Calu3 (cell line): Measurements from ENCODE around the gene RAPGEF5. TPM values are rescaled to one million over a fixed set of nuclear protein-coding genes. Genes with fewer than 3 reads are reported as not detected.

ENCODE experiments used
- BruUV-seq: library from RNA; stranded (reverse); fragments of 400-500 nt; replicated peaks from 2 replicates; lab custom pipeline; 2021; lab: Mats Ljungman, UMichigan
- CTCF ChIA-PET: fragments of 300-600 bp; sonication (Branson Sonifier 250); formaldehyde crosslinking; loops from one replicate; lab custom pipeline; 2022; ENCODE audit warnings: antibody characterized with exemption; lab: Charles Lee
- DNase-seq: peaks from one replicate; pipeline ENCODE4 v3.0.0; 2022
- H3K27ac Mint-ChIP-seq: one replicate; pipeline ENCODE4 v1.8.0; 2022; ENCODE audit warnings: mixed read lengths; ENCODE audit not compliant: unreplicated experiment
- H3K27me3 Mint-ChIP-seq: one replicate; pipeline ENCODE4 v1.8.0; 2022; ENCODE audit warnings: mixed read lengths; ENCODE audit not compliant: unreplicated experiment
- H3K36me3 Mint-ChIP-seq: one replicate; pipeline ENCODE4 v1.8.0; 2022; ENCODE audit warnings: mild to moderate bottlenecking, moderate library complexity, mixed read lengths; ENCODE audit not compliant: insufficient read depth, unreplicated experiment
- H3K4me1 Mint-ChIP-seq: one replicate; pipeline ENCODE4 v1.8.0; 2022; ENCODE audit warnings: mild to moderate bottlenecking, low read depth, mixed read lengths; ENCODE audit not compliant: unreplicated experiment
- H3K4me3 Mint-ChIP-seq: one replicate; pipeline ENCODE4 v1.8.0; 2022; ENCODE audit warnings: mild to moderate bottlenecking, low read depth, moderate library complexity, mixed read lengths; ENCODE audit not compliant: unreplicated experiment
- H3K9me3 Mint-ChIP-seq: one replicate; pipeline ENCODE4 v1.8.0; 2022; ENCODE audit warnings: low read depth, mixed read lengths; ENCODE audit not compliant: unreplicated experiment
- CTCF ChIP-seq: fragments of 200-600 bp; IDR thresholded peaks from one replicate; pipeline ENCODE4 v1.8.0; 2022; ENCODE audit warnings: antibody characterized with exemption; ENCODE audit not compliant: unreplicated experiment
- intact Hi-C: fragments of 100-400 bp; cut with micrococcal nuclease; formaldehyde crosslinking; loops from one replicate; pipeline ENCODE4 v1.10.0; 2022; ENCODE audit not compliant: unreplicated experiment
- total RNA-seq: library from RNA; stranded (reverse); gene quantifications from 2 replicates; pipeline ENCODE4 v1.2.3, GENCODE V29; 2022

The RAPGEF5 gene
- total RNA-seq, 1 experiment from 2014 or later, result 108 TPM

GRCh38 chr7:22216309-22216708, 140.6 kb downstream of the RAPGEF5 start:
- Mint-ChIP-seq H3K4me1 (peaks cover 30% of the 10 kb centered on the region), H3K27ac (no peak overlapping the region), H3K36me3 (peaks cover 23% of the 10 kb centered on the region), H3K4me3 (no peak overlapping the region), H3K27me3 (no peaks in the 10 kb centered on the region), H3K9me3 (no peaks in the 10 kb centered on the region)
- no TSS peak for BruUV-seq
- CTCF ChIA-PET, result interaction anchor here (0.6 kb wide), 1 partner anchor 651 kb away, joined by 5 read pairs; no protein-coding TSS in a partner anchor
- TF ChIP-seq CTCF, result no peak
- DNase-seq, result no peak
- intact Hi-C loops, result no loop called here

GRCh38 chr7:22214000-22214399, 143.0 kb downstream of the RAPGEF5 start:
- DNase-seq, result no peak
- peaks cover 38% of the 10 kb centered on the region for H3K4me1 Mint-ChIP-seq
- H3K36me3 Mint-ChIP-seq, result peaks cover 15% of the 10 kb centered on the region
- CTCF ChIA-PET, result no interaction called here
- H3K4me3 Mint-ChIP-seq, result no peak overlapping the region
- H3K27me3 Mint-ChIP-seq, result no peaks in the 10 kb centered on the region
- intact Hi-C loops, result no loop called here
- H3K9me3 Mint-ChIP-seq, result no peaks in the 10 kb centered on the region
- TF ChIP-seq CTCF, result no peak
- H3K27ac Mint-ChIP-seq, result no peak overlapping the region
- no TSS peak for BruUV-seq

- no peak overlapping the region for H3K27ac Mint-ChIP-seq
- no TSS peak for BruUV-seq
- CTCF ChIA-PET, result no interaction called here
- TF ChIP-seq CTCF, result no peak
- peaks cover 48% of the 10 kb centered on the region for H3K4me1 Mint-ChIP-seq
- intact Hi-C loops, result no loop called here
- H3K9me3 Mint-ChIP-seq, result no peaks in the 10 kb centered on the region
- no peak for DNase-seq
- peaks cover 15% of the 10 kb centered on the region for H3K36me3 Mint-ChIP-seq
- H3K27me3 Mint-ChIP-seq, result no peaks in the 10 kb centered on the region
- H3K4me3 Mint-ChIP-seq, result no peak overlapping the region
These were observed 143.9 kb downstream of the RAPGEF5 start for GRCh38 chr7:22213081-22213480.

- no peak for DNase-seq
- intact Hi-C loops, result no loop called here
- peaks cover 7% of the 10 kb centered on the region for H3K36me3 Mint-ChIP-seq
- no peaks in the 10 kb centered on the region for H3K27me3 Mint-ChIP-seq
- no peak overlapping the region for H3K4me3 Mint-ChIP-seq
- H3K27ac Mint-ChIP-seq, result no peak overlapping the region
- CTCF ChIA-PET, result no interaction called here
- no peak for TF ChIP-seq CTCF
- H3K9me3 Mint-ChIP-seq, result no peaks in the 10 kb centered on the region
- BruUV-seq, result no TSS peak
- peaks cover 41% of the 10 kb centered on the region for H3K4me1 Mint-ChIP-seq
These were observed 146.0 kb downstream of the RAPGEF5 start for GRCh38 chr7:22210967-22211366.
